HG02588 (cell line): ENCODE measurements around the gene TRIM50.
"Not testable (repeated sequence)": the region's sequence is repeated elsewhere in the genome, so short reads cannot be mapped to it uniquely, and the experiment has no call there.

Experiments used
- ATAC-seq: cut with Tn5 transposase; IDR thresholded peaks from one replicate; pipeline ENCODE4 v1.9.1; 2021; ENCODE audit warnings: mild to moderate bottlenecking, moderate library complexity; ENCODE audit not compliant: unreplicated experiment

TRIM50 gene

GRCh38 chr7:73327922-73328321 lies at the start of gene TRIM50, which contains the start of gene FKBP6:
Gene TRIM50 (minus strand): TSS chr7:73328082. CDS start chr7:73324787, 3,295 bp downstream.
Gene FKBP6 (plus strand): TSS chr7:73328161. CDS start chr7:73328429, 268 bp downstream.
- ATAC-seq, result not testable (repeated sequence)

- no peak for ATAC-seq
Observed at GRCh38 chr7:73376671-73377412, 49.0 kb upstream of the TRIM50 start.

- ATAC-seq, result not testable (repeated sequence)
Observed at GRCh38 chr7:73376262-73376661, 48.4 kb upstream of the TRIM50 start.

DNA sequence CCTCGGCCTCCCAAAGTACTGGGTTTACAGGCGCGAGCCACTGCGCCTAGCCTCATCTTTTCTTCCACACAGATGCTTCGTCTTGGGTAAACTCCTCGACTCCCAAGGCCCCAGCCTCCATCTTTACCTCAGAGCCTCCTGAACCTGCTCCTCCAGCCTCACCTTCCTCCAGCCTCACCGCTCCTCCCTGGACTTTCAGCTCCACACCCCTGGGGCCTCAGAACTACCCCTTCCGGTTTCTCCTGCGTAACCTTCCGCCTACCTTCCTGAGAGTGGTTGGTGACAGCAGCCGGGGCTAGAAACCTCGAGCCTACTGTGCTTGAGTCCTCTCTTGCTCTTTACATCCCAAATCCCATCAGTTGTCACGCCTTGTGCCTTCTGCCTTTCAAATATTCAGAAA lies 45.9 kb upstream of the TRIM50 start:
- no peak for ATAC-seq

GRCh38 chr7:73369622-73370021 lies 41.7 kb upstream of the TRIM50 start:
- ATAC-seq, result no peak

GRCh38 chr7:73369009-73369408 lies 41.1 kb upstream of the TRIM50 start:
- no peak for ATAC-seq

DNA sequence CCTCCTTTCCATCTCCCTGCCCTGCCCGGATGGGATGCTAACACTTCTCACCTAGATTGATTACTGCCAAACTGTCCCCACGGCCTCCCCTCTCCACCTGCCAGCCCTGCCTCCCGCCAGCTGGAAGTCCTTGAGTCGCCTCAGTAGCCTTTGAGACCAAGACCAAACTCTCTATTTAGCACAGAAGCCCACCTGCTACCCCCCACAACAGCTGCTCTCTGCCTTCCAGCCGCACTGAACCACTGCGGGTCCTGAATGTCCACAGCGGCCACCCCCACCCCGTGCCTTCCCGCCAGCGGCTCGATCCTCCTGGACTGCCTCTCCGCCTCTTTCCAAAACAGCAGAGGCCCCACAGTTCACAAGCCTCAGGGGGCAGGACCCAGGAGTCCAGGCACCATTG lies 39.1 kb upstream of the TRIM50 start:
- no peak for ATAC-seq

DNA sequence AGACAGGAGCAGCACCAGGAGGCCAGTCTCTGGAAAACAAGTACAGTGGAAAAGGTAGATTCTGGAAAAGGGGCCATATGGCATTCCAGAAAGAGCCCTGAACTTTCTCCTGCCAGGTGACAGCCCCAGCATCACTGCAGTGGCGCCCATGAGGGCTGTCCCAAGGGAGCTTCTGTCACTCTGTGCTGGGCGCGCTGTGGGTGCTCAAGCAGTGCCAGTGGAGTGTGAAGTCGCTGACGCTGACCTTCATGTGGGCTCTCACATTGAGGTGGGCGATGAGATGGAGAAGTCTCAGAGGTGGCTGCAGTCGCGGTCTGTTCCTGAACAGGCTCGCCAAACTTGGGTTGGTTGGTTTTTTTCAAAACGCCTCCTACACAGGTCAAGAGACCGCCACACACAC lies 38.2 kb upstream of the TRIM50 start:
- no peak for ATAC-seq

DNA sequence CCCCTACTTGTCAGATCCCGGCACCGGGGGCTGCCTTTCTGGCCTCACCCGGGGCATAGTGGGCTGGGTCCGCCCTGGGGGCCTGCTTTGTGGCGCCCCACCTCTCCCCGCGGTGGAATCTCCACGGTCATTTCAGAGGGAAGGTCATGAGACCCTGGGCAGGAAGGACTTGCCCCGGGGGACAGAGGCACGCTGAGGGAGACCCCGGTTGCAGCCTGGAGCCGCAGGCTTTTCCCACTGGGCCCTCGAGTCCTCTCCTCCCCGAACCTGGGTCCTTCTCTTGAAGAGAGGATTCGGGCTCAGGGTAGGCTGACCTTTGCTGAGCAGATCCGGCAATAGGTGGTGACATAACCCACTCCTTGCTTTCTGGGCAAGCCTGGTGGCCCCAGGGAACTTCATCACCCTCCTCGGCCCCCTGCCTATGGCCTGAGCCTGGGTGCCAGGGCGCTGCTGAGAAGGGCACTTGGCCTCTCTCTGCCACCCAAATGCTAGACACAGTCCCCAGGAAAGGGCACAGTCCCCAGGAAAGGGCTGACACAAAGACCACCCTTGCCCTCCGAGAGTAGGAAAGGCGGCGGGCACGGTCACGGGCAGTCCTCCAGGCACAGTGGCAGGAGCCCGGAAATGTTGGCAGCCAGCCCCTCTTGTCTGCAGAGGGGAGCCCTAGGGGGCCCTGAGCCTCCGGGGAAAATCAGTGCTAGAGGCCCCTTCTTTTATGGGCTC lies 36.3 kb upstream of the TRIM50 start:
- no peak for ATAC-seq

- ATAC-seq, result no peak
Observed at GRCh38 chr7:73363225-73364005, 35.5 kb upstream of the TRIM50 start.

GRCh38 chr7:73360590-73360989 lies 32.7 kb upstream of the TRIM50 start:
- ATAC-seq, result not testable (repeated sequence)

DNA sequence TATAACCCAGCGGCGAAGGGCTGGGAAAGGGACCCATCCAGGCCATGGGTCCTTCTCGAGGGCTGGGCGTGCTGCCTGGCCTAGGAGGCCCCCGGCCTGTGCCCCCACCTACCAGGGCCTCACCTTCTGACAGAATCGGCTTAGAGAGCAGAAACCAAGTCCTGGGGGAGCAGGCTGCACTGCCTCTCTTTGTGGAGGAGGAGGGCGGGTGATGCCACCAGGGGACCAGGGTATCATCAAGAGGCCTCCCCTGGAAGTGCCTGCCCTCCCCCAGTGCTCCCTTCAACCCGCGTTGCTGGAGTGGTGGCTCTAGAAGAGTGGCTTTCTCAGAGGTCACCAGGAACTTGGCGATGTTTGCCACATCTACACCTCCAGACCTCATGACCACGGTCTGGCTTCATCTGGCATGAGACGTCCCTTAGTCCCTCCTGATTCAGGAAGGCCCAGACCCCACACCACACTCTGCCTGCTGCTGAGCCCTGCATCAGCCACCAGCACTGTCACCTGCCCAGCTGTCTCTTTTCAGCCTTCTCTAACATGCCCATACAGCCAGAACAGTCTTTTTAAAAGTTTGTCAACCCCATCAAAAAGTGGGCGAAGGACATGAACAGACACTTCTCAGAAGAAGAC lies 32.0 kb upstream of the TRIM50 start:
- ATAC-seq, result no peak

DNA sequence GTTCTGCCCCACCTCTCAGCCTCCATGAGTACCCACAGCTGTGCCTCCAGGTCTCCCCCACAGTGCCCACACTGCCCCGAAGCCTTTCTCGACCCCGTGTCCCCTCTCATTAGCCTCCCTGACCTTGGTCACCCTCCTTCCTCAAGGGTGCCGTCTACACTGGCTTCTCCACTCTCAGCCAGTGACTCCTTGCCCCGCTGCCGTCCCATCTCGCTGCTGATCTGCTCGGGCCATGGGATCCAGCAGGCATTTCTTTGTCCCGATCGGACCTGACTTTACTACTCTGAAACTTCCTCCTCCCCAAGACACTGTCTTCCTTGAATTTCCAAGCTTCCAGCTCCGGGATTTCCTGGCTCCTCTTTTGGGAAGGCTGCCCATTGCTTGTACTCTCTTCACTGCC lies 31.4 kb upstream of the TRIM50 start:
- no peak for ATAC-seq

DNA sequence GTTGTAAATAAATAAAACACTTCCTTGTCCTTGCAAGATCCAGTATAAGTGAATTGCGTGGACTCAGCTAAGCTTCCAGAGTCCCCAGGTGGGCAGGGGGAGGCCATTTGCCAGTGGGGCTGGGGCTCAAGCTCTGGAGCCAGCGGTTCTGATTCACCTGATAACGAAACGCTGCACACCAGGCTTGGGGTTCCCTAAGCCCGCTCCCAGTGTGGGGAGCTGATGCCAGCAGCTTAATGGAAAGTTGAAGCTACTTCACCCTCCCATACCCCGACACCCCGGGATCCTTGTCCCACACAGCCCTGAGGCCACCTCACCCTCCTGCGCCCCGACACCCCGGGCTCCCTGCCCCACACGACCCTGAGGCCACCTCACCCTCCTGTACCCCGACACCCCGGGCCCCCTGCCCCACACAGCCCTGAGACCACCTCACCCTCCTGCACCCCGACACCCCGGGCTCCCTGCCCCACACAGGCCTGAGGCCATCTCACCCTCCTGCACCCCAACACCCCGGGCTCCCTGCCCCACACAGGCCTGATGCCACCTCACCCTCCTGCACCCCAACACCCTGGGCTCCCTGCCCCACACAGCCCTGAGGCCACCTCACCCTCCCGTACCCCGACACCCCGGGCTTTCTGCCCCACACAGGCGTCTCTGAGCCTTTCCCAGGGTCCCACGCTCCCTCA lies 30.9 kb upstream of the TRIM50 start:
- no peak for ATAC-seq

DNA sequence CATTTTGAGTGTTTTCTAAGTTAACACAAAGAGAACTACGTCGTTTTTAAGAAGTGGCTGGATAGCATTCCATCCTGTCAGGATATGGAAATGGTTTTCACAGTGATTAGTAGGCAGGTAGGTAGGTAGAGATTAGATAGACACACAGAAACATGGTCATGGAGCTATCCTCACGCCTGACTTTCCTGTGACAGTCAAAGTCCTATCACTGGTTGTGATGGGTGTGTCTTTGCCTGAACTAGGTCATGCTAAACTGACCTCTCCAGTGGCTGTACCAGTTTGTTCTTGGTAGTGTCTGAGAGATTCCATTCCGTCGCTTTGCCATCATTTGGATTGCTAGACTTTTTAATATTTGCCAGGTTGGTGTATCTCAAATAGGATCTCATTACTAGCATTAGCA lies 28.3 kb upstream of the TRIM50 start:
- no peak for ATAC-seq

- ATAC-seq, result no peak
Observed at GRCh38 chr7:73354821-73355220, 26.9 kb upstream of the TRIM50 start.

DNA sequence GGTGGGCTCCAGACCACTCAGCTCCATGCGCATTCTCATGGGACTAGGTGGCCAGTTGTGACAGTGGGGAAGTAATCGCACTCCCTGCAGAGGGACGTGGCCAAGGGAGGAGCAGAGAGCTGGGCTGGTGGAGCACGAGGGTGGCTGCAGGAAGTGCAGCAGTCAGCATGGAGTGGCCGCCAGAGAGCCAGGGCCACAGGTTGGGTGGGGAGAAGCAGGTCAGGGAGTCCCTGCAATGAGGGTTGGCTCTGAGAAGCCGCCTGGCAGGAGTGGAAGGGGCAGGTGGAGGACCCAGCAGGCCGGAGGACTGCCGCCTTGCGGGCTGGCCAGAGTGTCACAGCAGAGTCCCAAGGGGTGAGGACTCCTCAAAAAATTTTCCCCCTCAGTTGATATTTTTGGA lies 26.3 kb upstream of the TRIM50 start:
- ATAC-seq, result no peak

DNA sequence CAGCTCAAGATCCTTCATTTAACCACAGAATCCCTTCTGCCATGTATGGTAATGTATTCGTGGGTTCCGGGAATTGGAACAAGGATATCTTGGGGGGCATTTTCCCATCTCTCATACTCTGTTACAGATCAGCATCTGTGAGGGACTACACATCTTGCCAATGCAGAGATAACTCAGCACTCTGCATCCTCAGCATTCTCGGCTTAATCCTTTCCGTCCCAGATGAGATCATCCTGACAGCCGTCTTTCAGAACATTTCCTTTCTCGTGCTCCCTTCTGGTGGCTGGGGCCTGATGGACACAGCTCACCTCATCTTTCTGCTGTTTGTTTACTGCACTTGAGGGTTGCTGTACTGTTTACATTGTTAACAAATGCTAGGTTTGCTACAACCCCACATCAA lies 25.4 kb upstream of the TRIM50 start:
- ATAC-seq, result no peak

DNA sequence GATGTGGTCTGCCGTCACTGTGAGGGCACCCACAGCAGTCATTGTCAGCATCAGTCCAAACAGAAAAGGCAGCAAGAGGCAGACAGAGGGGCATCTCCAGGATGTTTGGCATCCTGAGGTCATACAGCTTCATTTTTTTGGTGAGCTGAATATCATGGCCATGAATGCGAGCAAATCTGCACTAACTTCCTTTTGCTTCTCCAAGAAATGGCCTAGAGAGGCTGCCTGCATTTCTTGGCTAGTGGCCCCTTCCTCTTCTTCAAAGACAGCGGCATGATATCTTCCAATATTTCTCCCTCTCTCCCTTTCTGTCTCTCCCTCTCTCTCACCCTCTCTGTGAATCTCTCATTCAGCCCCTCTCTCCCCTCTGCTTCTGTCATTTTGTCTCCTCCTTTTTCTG lies 24.9 kb upstream of the TRIM50 start:
- ATAC-seq, result no peak

GRCh38 chr7:73351447-73352167 lies 23.7 kb upstream of the TRIM50 start:
- no peak for ATAC-seq
